Neural crest cell (in vitro differentiated cells): ENCODE data around the gene CHAT. TPM values are rescaled to one million over a fixed set of nuclear protein-coding genes. Genes with fewer than 3 reads are reported as not detected.

Experiments
- DNase-seq: peaks from one replicate; pipeline ENCODE4 v3.0.0; 2021; ENCODE audit warnings: low read depth, mixed read lengths, low spot score
- H3K27ac Mint-ChIP-seq: one replicate; pipeline ENCODE4 v1.8.0; 2021; ENCODE audit warnings: mild to moderate bottlenecking, mixed read lengths; ENCODE audit not compliant: unreplicated experiment
- H3K27me3 Mint-ChIP-seq: 2 replicates; pipeline ENCODE4 v1.8.0; 2021; ENCODE audit warnings: low read depth, mild to moderate bottlenecking, mixed read lengths
- H3K36me3 Mint-ChIP-seq: 2 replicates; pipeline ENCODE4 v1.8.0; 2021; ENCODE audit warnings: low read depth, mild to moderate bottlenecking, mixed read lengths
- H3K4me1 Mint-ChIP-seq: 2 replicates; pipeline ENCODE4 v1.8.0; 2021; ENCODE audit warnings: mixed read lengths
- H3K4me3 Mint-ChIP-seq: one replicate; pipeline ENCODE4 v1.8.0; 2021; ENCODE audit warnings: mild to moderate bottlenecking, mixed read lengths
- H3K9me3 Mint-ChIP-seq: 2 replicates; pipeline ENCODE4 v1.8.0; 2021; ENCODE audit warnings: mixed read lengths
- total RNA-seq: library from RNA; stranded (reverse); gene quantifications from 2 replicates; pipeline ENCODE4 v1.2.1, GENCODE V29; 2021
- TF ChIP-seq, protein P1 (sequence below): fragments of 200-600 bp; sonication (generic); conservative IDR thresholded peaks from 2 replicates; pipeline ENCODE4 v1.5.0; 2021; ENCODE audit warnings: antibody characterized with exemption, mild to moderate bottlenecking

CHAT gene
- total RNA-seq, 1 donor from 2014 or later: 2.7 TPM

DNA sequence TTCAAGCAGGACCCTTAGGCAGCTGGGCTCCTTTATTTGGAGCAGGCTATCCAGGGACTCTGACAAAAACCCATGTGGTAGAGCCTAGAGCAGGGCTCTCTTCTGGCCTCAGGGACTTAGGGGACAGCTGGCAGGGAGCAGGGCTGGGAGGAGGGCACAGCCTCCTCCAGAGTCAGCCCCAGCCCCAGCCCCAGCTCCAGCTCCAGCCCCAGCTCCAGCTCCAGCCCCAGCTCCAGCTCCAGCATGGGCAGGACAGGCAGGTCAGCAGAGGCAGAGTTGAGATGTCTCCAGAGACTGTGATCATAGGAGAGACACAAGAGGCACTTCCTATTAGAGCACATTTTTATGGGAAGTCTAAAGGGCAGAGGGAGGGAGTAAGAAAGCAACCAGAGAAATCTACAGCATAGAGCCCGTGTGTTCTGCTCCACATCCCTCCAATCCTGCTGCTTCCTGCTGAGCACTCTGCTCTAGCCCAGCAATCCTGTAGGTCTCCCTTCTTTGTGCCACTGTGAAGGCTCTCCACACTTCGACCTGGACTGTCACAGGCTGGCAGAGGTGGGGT, 52.3 kb downstream of the CHAT start:
- no peak for DNase-seq
- no peaks in the 10 kb centered on the region for H3K9me3 Mint-ChIP-seq
- H3K4me3 Mint-ChIP-seq: no peak overlapping the region
- peaks cover 42% of the 10 kb centered on the region for H3K27me3 Mint-ChIP-seq
- TF ChIP-seq, protein P1, sequence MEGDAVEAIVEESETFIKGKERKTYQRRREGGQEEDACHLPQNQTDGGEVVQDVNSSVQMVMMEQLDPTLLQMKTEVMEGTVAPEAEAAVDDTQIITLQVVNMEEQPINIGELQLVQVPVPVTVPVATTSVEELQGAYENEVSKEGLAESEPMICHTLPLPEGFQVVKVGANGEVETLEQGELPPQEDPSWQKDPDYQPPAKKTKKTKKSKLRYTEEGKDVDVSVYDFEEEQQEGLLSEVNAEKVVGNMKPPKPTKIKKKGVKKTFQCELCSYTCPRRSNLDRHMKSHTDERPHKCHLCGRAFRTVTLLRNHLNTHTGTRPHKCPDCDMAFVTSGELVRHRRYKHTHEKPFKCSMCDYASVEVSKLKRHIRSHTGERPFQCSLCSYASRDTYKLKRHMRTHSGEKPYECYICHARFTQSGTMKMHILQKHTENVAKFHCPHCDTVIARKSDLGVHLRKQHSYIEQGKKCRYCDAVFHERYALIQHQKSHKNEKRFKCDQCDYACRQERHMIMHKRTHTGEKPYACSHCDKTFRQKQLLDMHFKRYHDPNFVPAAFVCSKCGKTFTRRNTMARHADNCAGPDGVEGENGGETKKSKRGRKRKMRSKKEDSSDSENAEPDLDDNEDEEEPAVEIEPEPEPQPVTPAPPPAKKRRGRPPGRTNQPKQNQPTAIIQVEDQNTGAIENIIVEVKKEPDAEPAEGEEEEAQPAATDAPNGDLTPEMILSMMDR: no peak
- no peaks in the 10 kb centered on the region for H3K4me1 Mint-ChIP-seq
- H3K27ac Mint-ChIP-seq: no peak overlapping the region
- H3K36me3 Mint-ChIP-seq: no peaks in the 10 kb centered on the region

DNA sequence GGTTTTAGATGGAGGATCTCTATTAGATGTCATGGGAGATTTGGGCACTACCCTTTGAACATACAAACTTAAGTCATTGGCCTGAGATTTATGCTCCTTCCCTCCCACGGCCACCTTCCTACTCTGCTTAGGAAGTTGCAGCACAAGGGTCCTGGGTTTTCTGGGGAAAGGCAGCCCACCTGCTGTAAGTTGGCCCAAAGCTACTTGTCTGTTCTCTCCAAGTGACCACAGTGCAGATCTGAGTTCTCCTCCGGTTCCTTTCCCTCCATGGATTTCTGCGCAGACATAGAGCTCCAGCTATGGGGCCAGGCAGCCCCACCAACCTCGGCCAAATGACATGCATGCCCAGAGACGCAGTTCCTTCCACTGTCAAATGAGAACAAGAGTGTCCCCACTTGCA, 52.8 kb downstream of the CHAT start:
- DNase-seq: no peak
- Mint-ChIP-seq H3K9me3 (no peaks in the 10 kb centered on the region), H3K4me1 (no peaks in the 10 kb centered on the region), H3K4me3 (no peak overlapping the region), H3K27me3 (peaks cover 48% of the 10 kb centered on the region), H3K36me3 (no peaks in the 10 kb centered on the region), H3K27ac (no peak overlapping the region)
- TF ChIP-seq, protein P1: no peak

DNA sequence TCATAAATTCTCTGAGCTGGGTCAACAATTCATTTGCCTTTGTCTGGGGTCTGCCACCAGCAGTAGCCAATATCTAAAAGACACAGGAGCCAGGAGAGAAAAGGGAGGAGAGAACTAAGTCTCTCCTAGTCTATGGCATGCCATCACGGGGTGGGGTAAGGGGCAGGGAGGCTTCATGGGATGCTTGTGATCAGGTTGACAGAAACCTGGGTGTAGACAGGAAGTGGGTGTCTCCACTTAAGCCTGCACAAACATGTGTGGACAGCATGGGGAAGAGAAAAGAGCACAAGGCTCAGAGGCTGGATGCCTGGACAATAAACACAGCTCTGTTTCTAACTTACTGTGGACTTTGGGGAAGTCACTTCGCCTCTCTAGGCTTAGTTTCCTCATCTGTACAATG, 54.2 kb downstream of the CHAT start:
- Mint-ChIP-seq H3K9me3 (peaks cover 1% of the 10 kb centered on the region), H3K4me3 (no peak overlapping the region), H3K27me3 (peaks cover 60% of the 10 kb centered on the region), H3K27ac (no peak overlapping the region), H3K36me3 (no peaks in the 10 kb centered on the region), H3K4me1 (no peaks in the 10 kb centered on the region)
- no peak for DNase-seq
- TF ChIP-seq, protein P1: no peak

DNA sequence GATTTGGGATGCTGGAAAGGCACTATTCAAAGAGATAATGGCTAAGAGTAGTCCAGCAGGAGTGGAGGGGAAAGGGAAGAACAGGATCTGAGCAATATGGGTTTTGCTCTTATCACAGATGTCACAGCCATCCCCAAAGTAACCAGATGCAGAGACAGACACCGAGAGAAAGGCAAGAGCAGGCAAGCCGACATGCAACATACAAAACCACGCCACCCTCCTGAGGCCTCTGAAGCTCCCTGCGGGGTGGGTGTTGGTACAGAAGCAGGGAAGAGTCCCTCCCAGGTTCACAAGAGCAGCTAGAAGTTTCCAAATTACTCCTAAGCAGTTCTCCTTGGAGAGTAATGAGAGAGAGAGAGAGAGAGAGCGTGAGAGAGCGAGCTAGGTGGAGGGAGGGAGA, 54.8 kb downstream of the CHAT start:
- no peaks in the 10 kb centered on the region for H3K36me3 Mint-ChIP-seq
- peaks cover 3% of the 10 kb centered on the region for H3K9me3 Mint-ChIP-seq
- peaks cover 67% of the 10 kb centered on the region for H3K27me3 Mint-ChIP-seq
- H3K4me3 Mint-ChIP-seq: no peak overlapping the region
- no peak overlapping the region for H3K27ac Mint-ChIP-seq
- TF ChIP-seq, protein P1: no peak
- DNase-seq: no peak
- H3K4me1 Mint-ChIP-seq: no peaks in the 10 kb centered on the region

DNA sequence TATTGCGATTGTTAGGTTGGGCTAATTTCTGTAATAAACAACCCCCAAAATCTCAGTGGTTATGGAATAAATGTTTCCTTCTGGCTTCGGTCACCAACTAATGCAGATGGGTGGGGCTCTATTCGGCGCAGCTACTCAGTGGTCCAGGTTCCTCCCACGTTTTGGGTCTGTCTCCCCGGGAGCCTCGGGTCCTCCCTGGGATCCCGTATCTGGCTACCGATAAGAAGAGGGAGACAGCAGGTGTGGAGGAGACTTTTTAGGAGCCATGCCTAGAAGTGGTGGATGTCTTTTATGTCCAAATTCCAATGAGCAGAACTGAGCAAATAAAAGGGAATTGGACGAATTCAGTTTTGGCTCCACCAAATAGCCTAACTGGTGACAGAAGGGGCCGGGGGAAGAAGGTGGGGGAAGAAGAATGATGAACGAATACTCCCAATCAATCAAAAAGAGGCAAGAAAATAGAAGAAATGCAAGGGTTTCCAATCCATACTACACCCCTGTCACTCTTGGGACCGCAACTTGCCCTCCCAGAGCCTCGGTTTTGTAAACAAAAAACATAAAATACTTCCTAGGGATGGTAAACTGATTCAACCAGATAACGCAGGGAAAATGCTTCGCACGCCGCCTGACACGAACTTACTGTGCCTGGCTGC, 65.1 kb downstream of the CHAT start:
- peaks cover 3% of the 10 kb centered on the region for H3K36me3 Mint-ChIP-seq
- peak overlapping the region; percentile 91 for H3K4me3 Mint-ChIP-seq
- DNase-seq: no peak
- H3K4me1 Mint-ChIP-seq: peaks cover 8% of the 10 kb centered on the region
- TF ChIP-seq, protein P1: no peak
- peaks cover 5% of the 10 kb centered on the region for H3K9me3 Mint-ChIP-seq
- no peak overlapping the region for H3K27ac Mint-ChIP-seq
- H3K27me3 Mint-ChIP-seq: peaks cover 75% of the 10 kb centered on the region
